ENCODE data around the gene CMSS1. TPM values are rescaled to one million over a fixed set of nuclear protein-coding genes. Genes with fewer than 3 reads are reported as not detected.

Gene CMSS1
- total RNA-seq, 1 experiment from 2014 or later: 70.6 TPM

DNA sequence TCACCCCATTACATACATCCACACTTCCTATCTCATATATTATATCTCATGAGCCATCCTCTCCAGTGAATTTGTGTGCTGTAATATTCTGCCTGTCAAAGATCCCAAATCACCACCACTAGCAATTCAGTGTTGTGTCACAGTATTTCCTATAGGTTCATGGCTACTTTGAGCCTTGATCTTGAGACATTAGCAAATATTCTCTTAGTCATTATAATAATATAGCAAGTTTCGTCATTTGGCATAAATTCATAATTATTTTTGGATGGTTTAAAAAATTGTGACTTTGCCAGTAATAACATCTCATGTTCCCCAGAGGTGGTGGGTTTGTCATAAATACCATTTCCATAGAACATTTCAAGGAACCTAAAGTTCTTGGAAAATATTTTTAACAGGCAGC lies 47.7 kb downstream of the CMSS1 start:
- Mint-ChIP-seq H3K9me3 (peaks cover 5% of the 10 kb centered on the region), H3K36me3 (peaks cover 5% of the 10 kb centered on the region; the same call in 1 of the 2 replicates), H3K4me3 (no peak overlapping the region), H3K4me1 (peaks cover 29% of the 10 kb centered on the region), H3K27me3 (ENCODE audit: low read depth) (peaks cover 46% of the 10 kb centered on the region), H3K27ac (no peak overlapping the region)
- CTCF ChIA-PET: interaction anchor here (0.5 kb wide), 1 partner anchor 33 kb away, joined by 4 read pairs; no protein-coding TSS in a partner anchor
- POLR2A ChIA-PET: no interaction called here
- DNase-seq (ENCODE audit: low spot score): no peak
- TF ChIP-seq ZNF425 (CRISPR knock-in tag; conservative IDR thresholded peaks at IDR 0.05): no peak
- TF ChIP-seq, protein P1, sequence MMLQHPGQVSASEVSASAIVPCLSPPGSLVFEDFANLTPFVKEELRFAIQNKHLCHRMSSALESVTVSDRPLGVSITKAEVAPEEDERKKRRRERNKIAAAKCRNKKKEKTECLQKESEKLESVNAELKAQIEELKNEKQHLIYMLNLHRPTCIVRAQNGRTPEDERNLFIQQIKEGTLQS (CRISPR knock-in tag; conservative IDR thresholded peaks at IDR 0.05): no peak
- TF ChIP-seq ZNF396 (CRISPR knock-in tag; IDR thresholded peaks at IDR 0.05; ENCODE audit: borderline replicate concordance): no peak
- TF ChIP-seq SMAD3 (CRISPR knock-in tag; IDR thresholded peaks at IDR 0.05; ENCODE audit: borderline replicate concordance): no peak
- TF ChIP-seq TEAD1 (CRISPR knock-in tag; IDR thresholded peaks at IDR 0.05): no peak
- no peak for TF ChIP-seq SP1 (CRISPR knock-in tag; conservative IDR thresholded peaks at IDR 0.05)
- TF ChIP-seq, protein P2, sequence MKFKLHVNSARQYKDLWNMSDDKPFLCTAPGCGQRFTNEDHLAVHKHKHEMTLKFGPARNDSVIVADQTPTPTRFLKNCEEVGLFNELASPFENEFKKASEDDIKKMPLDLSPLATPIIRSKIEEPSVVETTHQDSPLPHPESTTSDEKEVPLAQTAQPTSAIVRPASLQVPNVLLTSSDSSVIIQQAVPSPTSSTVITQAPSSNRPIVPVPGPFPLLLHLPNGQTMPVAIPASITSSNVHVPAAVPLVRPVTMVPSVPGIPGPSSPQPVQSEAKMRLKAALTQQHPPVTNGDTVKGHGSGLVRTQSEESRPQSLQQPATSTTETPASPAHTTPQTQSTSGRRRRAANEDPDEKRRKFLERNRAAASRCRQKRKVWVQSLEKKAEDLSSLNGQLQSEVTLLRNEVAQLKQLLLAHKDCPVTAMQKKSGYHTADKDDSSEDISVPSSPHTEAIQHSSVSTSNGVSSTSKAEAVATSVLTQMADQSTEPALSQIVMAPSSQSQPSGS (CRISPR knock-in tag; IDR thresholded peaks at IDR 0.05; ENCODE audit: borderline replicate concordance, low read depth): no peak
- no peak for TF ChIP-seq ZNF416 (CRISPR knock-in tag; IDR thresholded peaks at IDR 0.05)
- TF ChIP-seq KAT7 (CRISPR knock-in tag; IDR thresholded peaks at IDR 0.05; ENCODE audit: borderline replicate concordance): no peak
- ATAC-seq: no peak

DNA sequence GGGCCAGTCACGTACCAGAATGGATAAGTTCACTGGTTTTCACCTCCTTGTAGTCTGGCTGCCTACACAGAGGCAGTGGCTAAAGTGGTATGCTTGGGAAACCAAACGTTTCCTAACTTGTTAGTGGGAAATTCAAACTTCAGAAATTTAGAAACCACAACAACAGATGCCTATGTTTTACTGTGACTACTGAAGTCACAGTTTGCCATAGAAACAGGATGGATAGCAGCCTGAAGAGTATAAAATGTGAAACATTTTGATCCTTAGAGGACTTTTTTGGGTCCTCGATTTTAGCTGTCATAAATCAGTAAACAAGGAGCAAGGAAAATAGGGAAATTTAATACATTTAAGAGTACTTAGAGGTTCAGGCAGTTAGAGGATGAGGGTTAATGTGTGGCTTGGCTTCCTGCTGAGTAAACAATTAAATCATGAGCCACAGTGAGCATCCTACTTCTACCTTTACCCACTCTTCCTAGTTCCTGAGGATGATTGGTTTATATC lies 48.6 kb downstream of the CMSS1 start:
- H3K27me3 Mint-ChIP-seq (ENCODE audit: low read depth): peaks cover 55% of the 10 kb centered on the region
- ATAC-seq (no peak), DNase-seq (ENCODE audit: low spot score) (no peak)
- TF ChIP-seq ZNF219 (CRISPR knock-in tag; IDR thresholded peaks at IDR 0.05; ENCODE audit: borderline replicate concordance) (no peak), ARID4B (CRISPR knock-in tag; IDR thresholded peaks at IDR 0.05; ENCODE audit: borderline replicate concordance) (no peak)
- no peak overlapping the region for H3K4me3 Mint-ChIP-seq
- ChIA-PET CTCF (no interaction called here), POLR2A (no interaction called here)
- peaks cover 5% of the 10 kb centered on the region for H3K9me3 Mint-ChIP-seq
- peaks cover 26% of the 10 kb centered on the region for H3K4me1 Mint-ChIP-seq
- peaks cover 5% of the 10 kb centered on the region; the same call in 1 of the 2 replicates for H3K36me3 Mint-ChIP-seq
- no peak overlapping the region for H3K27ac Mint-ChIP-seq

DNA sequence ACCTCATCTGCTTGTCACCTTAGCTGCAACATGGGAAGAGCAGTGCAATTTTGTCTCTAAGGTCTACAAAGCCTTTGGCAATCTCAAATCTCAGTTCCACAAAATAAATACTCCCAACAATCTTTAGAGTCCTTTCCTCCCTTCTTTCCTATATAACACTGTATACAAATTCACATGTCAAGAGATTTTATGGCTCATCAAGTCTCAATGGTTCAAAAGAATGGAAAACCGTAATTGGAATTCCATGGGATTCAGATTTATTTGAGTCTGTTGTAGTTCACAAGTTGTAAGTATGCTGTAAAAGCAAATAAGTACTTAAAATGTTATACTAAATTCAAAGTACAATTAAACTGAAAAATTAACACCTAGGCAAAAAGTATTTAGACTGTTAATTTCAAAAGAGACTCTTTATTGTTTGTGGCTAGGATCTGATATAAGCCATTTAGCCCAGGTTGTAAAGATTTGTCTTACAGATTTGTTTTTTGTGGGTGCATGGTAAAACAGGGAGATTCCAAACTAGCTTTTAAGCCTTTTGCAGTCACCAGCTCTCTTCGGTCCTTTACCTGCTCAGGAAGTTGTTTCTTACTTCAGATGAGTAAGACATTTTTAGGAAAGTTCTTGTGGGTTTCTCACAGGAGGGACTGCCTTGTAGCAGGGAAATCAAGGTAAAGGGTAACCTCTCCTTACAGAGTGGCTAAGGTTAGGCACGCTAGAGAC lies 50.1 kb downstream of the CMSS1 start:
- CTCF ChIA-PET: interaction anchor here (0.6 to 1.4 kb wide), 5 partner anchors 25 to 411 kb away, joined by 3 to 9 read pairs (median 3); no protein-coding TSS in a partner anchor
- TF ChIP-seq, protein P3, sequence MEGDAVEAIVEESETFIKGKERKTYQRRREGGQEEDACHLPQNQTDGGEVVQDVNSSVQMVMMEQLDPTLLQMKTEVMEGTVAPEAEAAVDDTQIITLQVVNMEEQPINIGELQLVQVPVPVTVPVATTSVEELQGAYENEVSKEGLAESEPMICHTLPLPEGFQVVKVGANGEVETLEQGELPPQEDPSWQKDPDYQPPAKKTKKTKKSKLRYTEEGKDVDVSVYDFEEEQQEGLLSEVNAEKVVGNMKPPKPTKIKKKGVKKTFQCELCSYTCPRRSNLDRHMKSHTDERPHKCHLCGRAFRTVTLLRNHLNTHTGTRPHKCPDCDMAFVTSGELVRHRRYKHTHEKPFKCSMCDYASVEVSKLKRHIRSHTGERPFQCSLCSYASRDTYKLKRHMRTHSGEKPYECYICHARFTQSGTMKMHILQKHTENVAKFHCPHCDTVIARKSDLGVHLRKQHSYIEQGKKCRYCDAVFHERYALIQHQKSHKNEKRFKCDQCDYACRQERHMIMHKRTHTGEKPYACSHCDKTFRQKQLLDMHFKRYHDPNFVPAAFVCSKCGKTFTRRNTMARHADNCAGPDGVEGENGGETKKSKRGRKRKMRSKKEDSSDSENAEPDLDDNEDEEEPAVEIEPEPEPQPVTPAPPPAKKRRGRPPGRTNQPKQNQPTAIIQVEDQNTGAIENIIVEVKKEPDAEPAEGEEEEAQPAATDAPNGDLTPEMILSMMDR (IDR thresholded peaks at IDR 0.05): no peak
- TF ChIP-seq ZBTB21 (CRISPR knock-in tag; IDR thresholded peaks at IDR 0.05; ENCODE audit: borderline replicate concordance) (no peak), E2F4 (CRISPR knock-in tag; IDR thresholded peaks at IDR 0.05; ENCODE audit: borderline replicate concordance, low read depth) (no peak), GTF2I (CRISPR knock-in tag; conservative IDR thresholded peaks at IDR 0.05) (no peak), FOXP1 (CRISPR knock-in tag; IDR thresholded peaks at IDR 0.05; ENCODE audit: borderline replicate concordance) (no peak), TEAD4 (CRISPR knock-in tag; IDR thresholded peaks at IDR 0.05) (no peak), MXD4 (CRISPR knock-in tag; IDR thresholded peaks at IDR 0.05; ENCODE audit: borderline replicate concordance) (no peak)

More for the DNA sequence above, 50.1 kb downstream of the CMSS1 start:
- peaks cover 3% of the 10 kb centered on the region for H3K9me3 Mint-ChIP-seq
- H3K4me3 Mint-ChIP-seq: no peak overlapping the region
- peaks cover 30% of the 10 kb centered on the region for H3K4me1 Mint-ChIP-seq
- no peak overlapping the region for H3K27ac Mint-ChIP-seq
- no peak for DNase-seq (ENCODE audit: low spot score)
- H3K36me3 Mint-ChIP-seq: peaks cover 3% of the 10 kb centered on the region; the same call in 1 of the 2 replicates
- H3K27me3 Mint-ChIP-seq (ENCODE audit: low read depth): peaks cover 69% of the 10 kb centered on the region
- no peak for ATAC-seq
- POLR2A ChIA-PET: no interaction called here
